Coronary artery (tissue), 2 donors: ENCODE measurements around the gene MAN2B2.

ENCODE experiments used
- DNase-seq: peaks from one replicate; pipeline ENCODE4 v3.0.0-alpha.2; 2017; ENCODE audit warnings: low spot score
- H3K27ac ChIP-seq, 2 donors: fragments of 200-600 bp; sonication (generic); one replicate each; pipeline ENCODE4 v1.5.1; 2016 to 2019
- H3K4me3 ChIP-seq: fragments of 200-600 bp; sonication (generic); 2 replicates; pipeline ENCODE4 v1.5.1; 2016; ENCODE audit warnings: mild to moderate bottlenecking, moderate library complexity
- CTCF ChIP-seq: fragments of 200-600 bp; sonication (generic); IDR thresholded peaks from one replicate; pipeline ENCODE4 v1.5.1; 2019; ENCODE audit warnings: antibody characterized with exemption

The MAN2B2 gene

GRCh38 chr4:6535329-6535692 is 39.7 kb upstream of the MAN2B2 start:
- TF ChIP-seq CTCF = no peak
- no peak for DNase-seq
- Histone ChIP-seq H3K27ac (no peak overlapping the region), H3K4me3 (no peak overlapping the region)

- H3K4me3 ChIP-seq = no peak overlapping the region
- no peak overlapping the region for H3K27ac ChIP-seq
- DNase-seq = no peak
- no peak for TF ChIP-seq CTCF
These were observed 39.3 kb upstream of the MAN2B2 start for GRCh38 chr4:6535706-6536105.

- H3K27ac ChIP-seq = no peak overlapping the region
- H3K4me3 ChIP-seq = no peak overlapping the region
- DNase-seq = no peak
- no peak for TF ChIP-seq CTCF
These were observed 36.9 kb upstream of the MAN2B2 start for GRCh38 chr4:6538111-6538510.

- Histone ChIP-seq H3K27ac (no peak overlapping the region), H3K4me3 (no peak overlapping the region)
- DNase-seq = no peak
- no peak for TF ChIP-seq CTCF
These were observed 36.4 kb upstream of the MAN2B2 start for GRCh38 chr4:6538575-6538974.

- no peak for DNase-seq
- Histone ChIP-seq H3K4me3 (no peak overlapping the region), H3K27ac (no peak overlapping the region)
- TF ChIP-seq CTCF = no peak
These were observed 35.8 kb upstream of the MAN2B2 start for GRCh38 chr4:6539009-6539764.

GRCh38 chr4:6540879-6541278 is 34.1 kb upstream of the MAN2B2 start:
- DNase-seq = no peak
- H3K4me3 ChIP-seq = no peak overlapping the region
- no peak for TF ChIP-seq CTCF
- no peak overlapping the region for H3K27ac ChIP-seq

- TF ChIP-seq CTCF = no peak
- DNase-seq = no peak
- H3K4me3 ChIP-seq = no peak overlapping the region
- no peak overlapping the region for H3K27ac ChIP-seq
These were observed 33.2 kb upstream of the MAN2B2 start for GRCh38 chr4:6541789-6542188.
